ENCODE results near the gene STRIP2. TPM values are rescaled to one million over a fixed set of nuclear protein-coding genes. Genes with fewer than 3 reads are reported as not detected.

STRIP2 gene
- total and polyA plus RNA-seq, 9 of the 15 experiments (the other 6 are each of a cell fraction or from before 2014, with no cell fraction given): 10.1 to 81.8 (median 42.3) TPM

- TF ChIP-seq NKRF (IDR thresholded peaks at IDR 0.05; ENCODE audit: borderline replicate concordance) (0 out of 2 replicates have a peak, but pooled peaks have one; percentile 59), DMBX1 (CRISPR knock-in tag; IDR thresholded peaks at IDR 0.05; ENCODE audit: borderline replicate concordance) (no peak), ERF (CRISPR knock-in tag; IDR thresholded peaks at IDR 0.05) (0 out of 2 replicates have a peak, but pooled peaks have one; percentile 22), GTF2A2 (tag; IDR thresholded peaks at IDR 0.05) (peak; percentile 16; the same call in 1 of the 2 replicates), EHMT2 (IDR thresholded peaks at IDR 0.05) (peak; percentile 63; the same call in 1 of the 2 replicates), CBX5 (IDR thresholded peaks at IDR 0.05; ENCODE audit: borderline replicate concordance, low read depth) (no peak), PKNOX1 (IDR thresholded peaks at IDR 0.05) (peak; percentile 26; the same call in 1 of the 2 replicates), THAP7 (CRISPR knock-in tag; IDR thresholded peaks at IDR 0.05) (no peak), ZKSCAN3 (CRISPR knock-in tag; IDR thresholded peaks at IDR 0.05) (no peak), SAFB2 (IDR thresholded peaks at IDR 0.05; ENCODE audit: borderline replicate concordance, low read depth, low read length, severe bottlenecking) (no peak), THRA (IDR thresholded peaks at IDR 0.05) (no peak), ZNF282 (CRISPR knock-in tag; IDR thresholded peaks at IDR 0.05) (no peak), CREB3L1 (IDR thresholded peaks at IDR 0.05; ENCODE audit: borderline replicate concordance, low read depth) (no peak), COPS2 (conservative IDR thresholded peaks at IDR 0.05) (no peak), FOXM1 (IDR thresholded peaks at IDR 0.05; ENCODE audit: low read depth) (no peak), FOXM1 (CRISPR knock-in tag; IDR thresholded peaks at IDR 0.05; ENCODE audit: low read depth) (no peak), PHF8 (IDR thresholded peaks at IDR 0.05; ENCODE audit: borderline replicate concordance, low read length) (no peak), ZNF695 (CRISPR knock-in tag; IDR thresholded peaks at IDR 0.05) (no peak), POLR2B (IDR thresholded peaks at IDR 0.05; ENCODE audit: low read depth, partially characterized antibody) (no peak), XRCC3 (IDR thresholded peaks at IDR 0.05) (no peak), RNF2 (IDR thresholded peaks at IDR 0.05) (no peak), SIN3B (IDR thresholded peaks at IDR 0.05; ENCODE audit: low read depth) (no peak), PHB2 (IDR thresholded peaks at IDR 0.05; ENCODE audit: low read depth) (no peak), DPF2 (IDR thresholded peaks at IDR 0.05) (no peak), CCAR2 (IDR thresholded peaks at IDR 0.05; ENCODE audit: low read depth, low read length) (no peak)
These were observed 5.9 kb downstream of the STRIP2 start (continued) for GRCh38 chr7:129439963-129440625.

Measured in K562 (cell line).